Amniotic stem cell (primary cell): ENCODE measurements around the gene CHIC2.
"Not testable (repeated sequence)": the region's sequence is repeated elsewhere in the genome, so short reads cannot be mapped to it uniquely, and the experiment has no call there.

Source experiments
- DNase-seq: peaks from one replicate; lab custom pipeline; 2025; lab: John Stamatoyannopoulos, UW

CHIC2 gene

GRCh38 chr4:54061067-54061466 lies 3.3 kb downstream of the CHIC2 start:
- DNase-seq: no peak

GRCh38 chr4:54060116-54060515 lies 4.3 kb downstream of the CHIC2 start:
- no peak for DNase-seq

GRCh38 chr4:54058171-54058570 lies 6.2 kb downstream of the CHIC2 start:
- DNase-seq: no peak

- DNase-seq: no peak
Observed at GRCh38 chr4:54056360-54056759, 8.0 kb downstream of the CHIC2 start.

- DNase-seq: no peak
Observed at GRCh38 chr4:54055494-54055893, 8.9 kb downstream of the CHIC2 start.

GRCh38 chr4:54054501-54054900 lies 9.9 kb downstream of the CHIC2 start:
- no peak for DNase-seq

- DNase-seq: not testable (repeated sequence)
Observed at GRCh38 chr4:54053322-54053721, 11.1 kb downstream of the CHIC2 start.

GRCh38 chr4:54050214-54050904 lies 14.0 kb downstream of the CHIC2 start:
- DNase-seq: no peak

GRCh38 chr4:54043630-54044029 lies 20.8 kb downstream of the CHIC2 start:
- not testable (repeated sequence) for DNase-seq

- no peak for DNase-seq
Observed at GRCh38 chr4:54041933-54042332, 22.5 kb downstream of the CHIC2 start.

- no peak for DNase-seq
Observed at GRCh38 chr4:54041100-54041499, 23.3 kb downstream of the CHIC2 start.

- DNase-seq: no peak
Observed at GRCh38 chr4:54038056-54038455, 26.3 kb downstream of the CHIC2 start.

GRCh38 chr4:54036184-54036583 lies 28.2 kb downstream of the CHIC2 start:
- no peak for DNase-seq

- DNase-seq: no peak
Observed at GRCh38 chr4:54032558-54033135, 31.8 kb downstream of the CHIC2 start.

- DNase-seq: no peak
Observed at GRCh38 chr4:54027311-54027710, 37.1 kb downstream of the CHIC2 start.

- DNase-seq: no peak
Observed at GRCh38 chr4:54025582-54025981, 38.8 kb downstream of the CHIC2 start.

GRCh38 chr4:54023019-54023418 lies 41.4 kb downstream of the CHIC2 start:
- DNase-seq: not testable (repeated sequence)

GRCh38 chr4:54017974-54018373 lies 46.4 kb downstream of the CHIC2 start:
- no peak for DNase-seq

- no peak for DNase-seq
Observed at GRCh38 chr4:54017308-54017707, 47.1 kb downstream of the CHIC2 start.

- no peak for DNase-seq
Observed at GRCh38 chr4:54016504-54016903, 47.9 kb downstream of the CHIC2 start.

GRCh38 chr4:54015423-54016030 lies 48.9 kb downstream of the CHIC2 start:
- DNase-seq: no peak

GRCh38 chr4:54014666-54015160 lies 49.7 kb downstream of the CHIC2 start:
- no peak for DNase-seq

- DNase-seq: no peak
Observed at GRCh38 chr4:54011201-54011600, 53.2 kb downstream of the CHIC2 start.
